Stimulated activated naive CD8-positive, alpha-beta T cell treated with anti-CD3 and anti-CD28 coated beads, Interleukin-15, Interleukin-2, amounts not matched to agents 100 ng/mL and 50 ng/mL, for 24 hours (primary cell): ENCODE results near the gene FAIM2.
A peak's percentile ranks its signal among the peaks of the same experiment; 100 is the strongest.

Experiments
- H3K27ac Mint-ChIP-seq: one replicate; pipeline ENCODE4 v1.8.0; 2021; ENCODE audit warnings: mild to moderate bottlenecking, mixed read lengths
- H3K27me3 Mint-ChIP-seq: one replicate; pipeline ENCODE4 v1.8.0; 2021; ENCODE audit warnings: mixed read lengths
- H3K36me3 Mint-ChIP-seq: one replicate; pipeline ENCODE4 v1.8.0; 2021; ENCODE audit warnings: low read depth, mixed read lengths
- H3K4me1 Mint-ChIP-seq: one replicate; pipeline ENCODE4 v1.8.0; 2021; ENCODE audit warnings: low read depth, mixed read lengths
- H3K4me3 Mint-ChIP-seq: one replicate; pipeline ENCODE4 v1.8.0; 2021; ENCODE audit warnings: mild to moderate bottlenecking, mixed read lengths
- H3K9me3 Mint-ChIP-seq: one replicate; pipeline ENCODE4 v1.8.0; 2021; ENCODE audit warnings: mixed read lengths

FAIM2 gene

DNA sequence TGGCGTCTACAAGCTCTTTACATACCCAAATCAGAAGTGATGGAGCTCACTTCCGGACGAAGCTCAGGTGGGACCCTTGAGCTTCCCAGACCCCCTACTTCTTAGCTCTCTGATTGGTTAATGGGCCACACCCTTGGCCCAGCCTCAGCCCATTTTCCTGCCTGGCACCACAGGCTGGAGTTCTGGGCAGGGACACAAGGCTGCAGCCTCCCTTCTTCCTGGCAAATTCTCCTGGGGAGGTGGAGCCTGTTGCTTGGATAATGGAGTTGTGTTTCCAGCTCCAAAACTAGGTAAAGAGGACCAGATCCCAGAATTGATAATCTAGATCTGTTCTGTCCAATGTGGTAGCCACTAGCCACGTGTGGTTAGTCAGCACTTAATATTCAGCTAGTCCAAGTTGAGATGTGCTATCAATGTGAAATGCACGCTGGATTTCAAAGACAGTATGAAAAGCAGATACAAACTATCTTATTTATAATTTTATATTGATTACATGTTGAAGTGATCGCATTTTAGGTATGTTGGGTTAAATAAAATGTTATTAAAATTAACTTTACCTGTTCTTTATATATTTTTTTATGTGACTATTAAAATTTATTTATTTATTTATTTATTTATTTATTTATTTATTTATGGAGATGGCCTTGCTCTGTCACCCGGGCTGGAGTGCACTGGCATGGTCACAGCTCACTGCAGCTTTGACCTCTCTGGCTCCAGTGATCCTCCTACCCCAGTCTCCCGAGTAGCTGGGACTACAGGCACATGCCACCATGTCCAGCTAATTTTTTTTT, 12.6 kb upstream of the FAIM2 start:
- Mint-ChIP-seq H3K27me3 (peaks cover 10% of the 10 kb centered on the region), H3K4me1 (no peaks in the 10 kb centered on the region), H3K4me3 (no peak overlapping the region), H3K36me3 (no peaks in the 10 kb centered on the region), H3K27ac (no peak overlapping the region), H3K9me3 (no peaks in the 10 kb centered on the region)

DNA sequence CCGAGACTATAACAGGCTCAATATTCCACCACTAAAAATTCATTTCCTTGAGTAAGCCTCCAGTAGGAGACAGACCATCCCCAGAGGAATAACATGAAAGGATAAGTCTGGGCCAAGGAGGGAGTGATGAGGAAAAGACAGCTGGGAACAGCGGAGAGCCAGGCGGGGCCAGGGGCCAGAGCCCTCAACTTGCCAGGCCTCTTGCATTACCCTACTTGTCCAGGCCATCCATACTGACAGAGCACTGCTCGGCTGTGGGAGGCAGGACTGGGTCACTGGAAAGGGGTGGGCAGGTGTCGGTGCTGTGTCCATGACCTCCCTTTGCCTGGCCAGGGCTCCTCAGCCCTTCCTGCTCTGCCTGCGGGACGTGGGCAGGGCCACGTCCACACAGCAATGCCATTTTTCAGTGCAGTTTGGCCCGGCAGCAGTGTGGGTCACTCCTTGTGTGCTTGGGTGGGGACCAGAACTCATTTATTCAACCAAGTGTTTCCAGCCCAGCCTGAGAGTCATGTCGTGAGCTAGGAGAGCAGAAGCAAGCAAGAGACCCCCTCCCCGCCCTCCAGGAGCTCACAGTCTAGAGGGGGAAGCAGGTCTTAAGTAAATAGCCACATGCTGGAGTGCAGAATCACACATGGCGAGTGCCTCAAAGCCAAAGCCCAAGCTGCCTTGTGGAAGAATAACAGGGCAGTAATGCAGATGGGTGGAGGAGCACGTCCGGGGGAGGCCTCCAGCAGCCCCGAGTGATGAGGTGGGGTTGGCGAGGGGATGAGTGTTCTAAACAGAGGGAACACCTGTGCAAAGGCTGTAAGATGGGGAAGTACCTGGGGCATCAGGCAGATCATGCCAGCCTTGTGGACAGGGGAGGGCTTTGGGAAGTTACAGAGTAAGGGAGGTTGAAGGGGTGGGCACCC, 8.9 kb upstream of the FAIM2 start:
- Mint-ChIP-seq H3K9me3 (no peaks in the 10 kb centered on the region), H3K27ac (no peak overlapping the region), H3K27me3 (peaks cover 10% of the 10 kb centered on the region), H3K4me3 (no peak overlapping the region), H3K4me1 (no peaks in the 10 kb centered on the region), H3K36me3 (no peaks in the 10 kb centered on the region)

DNA sequence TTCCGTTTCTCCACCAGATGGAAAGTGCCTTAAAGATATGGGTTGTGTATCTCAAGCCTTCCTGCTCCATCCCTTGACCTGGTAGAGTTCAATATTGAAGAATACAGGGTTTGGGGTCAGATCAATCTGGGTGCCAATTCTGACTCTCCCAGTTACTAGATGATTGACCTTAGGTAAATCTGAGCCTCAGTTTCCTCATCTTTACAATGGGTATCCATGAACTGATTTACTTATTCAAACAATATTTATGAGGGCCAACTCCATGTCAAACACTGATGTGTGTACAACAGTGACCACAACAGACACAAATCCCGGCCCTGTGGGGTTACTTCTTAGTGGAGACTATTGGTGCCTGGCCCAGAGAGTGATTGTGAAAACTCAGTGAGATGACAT, 7.5 kb upstream of the FAIM2 start:
- Mint-ChIP-seq H3K27ac (no peak overlapping the region), H3K36me3 (no peaks in the 10 kb centered on the region), H3K9me3 (no peaks in the 10 kb centered on the region), H3K4me1 (no peaks in the 10 kb centered on the region), H3K4me3 (no peak overlapping the region), H3K27me3 (peaks cover 5% of the 10 kb centered on the region)

DNA sequence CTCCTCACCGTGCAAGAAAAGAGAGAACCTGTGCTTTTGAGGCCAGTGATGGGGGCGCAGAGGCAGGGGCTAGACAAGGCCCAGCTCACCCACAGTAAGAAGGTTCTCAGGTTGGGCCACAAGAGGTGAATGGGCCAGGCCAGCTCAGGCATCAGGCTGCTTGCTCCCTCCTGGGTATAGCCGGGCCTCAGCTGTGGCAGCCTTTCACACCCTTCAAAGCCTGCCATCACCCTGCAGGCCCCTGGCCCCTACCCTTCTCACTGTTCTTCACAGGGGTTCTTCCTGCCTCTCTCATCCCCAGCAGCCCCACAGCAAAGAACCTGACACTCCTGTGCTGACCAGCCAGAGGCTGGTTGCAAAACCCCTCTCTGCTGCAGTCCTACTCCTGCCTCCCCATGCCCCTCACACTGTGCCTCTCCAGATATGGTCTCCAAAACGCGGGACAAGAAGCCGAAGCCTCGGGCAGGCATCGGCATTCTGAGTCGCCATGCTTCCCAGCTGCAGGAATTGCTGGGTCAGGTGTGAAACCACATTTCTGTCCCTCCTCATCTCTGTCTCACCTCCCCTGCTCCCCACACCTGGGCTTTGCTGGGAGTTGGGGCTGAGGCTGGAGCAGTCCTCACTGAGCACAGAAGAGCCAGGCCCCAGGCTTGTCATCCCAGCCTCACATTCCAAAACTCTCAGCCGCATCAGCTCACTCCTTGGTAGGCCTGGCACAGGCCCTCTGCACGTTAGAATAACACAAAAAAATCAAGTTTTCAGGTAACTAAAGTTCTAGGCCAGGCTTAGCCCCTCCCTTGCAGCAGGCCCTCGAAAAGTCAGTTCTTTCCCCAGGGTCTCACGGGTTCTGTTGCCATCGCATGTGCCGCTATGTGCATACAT, 6.9 kb upstream of the FAIM2 start:
- Mint-ChIP-seq H3K4me1 (no peaks in the 10 kb centered on the region), H3K4me3 (no peak overlapping the region), H3K9me3 (no peaks in the 10 kb centered on the region), H3K27ac (no peak overlapping the region), H3K36me3 (no peaks in the 10 kb centered on the region), H3K27me3 (peaks cover 7% of the 10 kb centered on the region)

DNA sequence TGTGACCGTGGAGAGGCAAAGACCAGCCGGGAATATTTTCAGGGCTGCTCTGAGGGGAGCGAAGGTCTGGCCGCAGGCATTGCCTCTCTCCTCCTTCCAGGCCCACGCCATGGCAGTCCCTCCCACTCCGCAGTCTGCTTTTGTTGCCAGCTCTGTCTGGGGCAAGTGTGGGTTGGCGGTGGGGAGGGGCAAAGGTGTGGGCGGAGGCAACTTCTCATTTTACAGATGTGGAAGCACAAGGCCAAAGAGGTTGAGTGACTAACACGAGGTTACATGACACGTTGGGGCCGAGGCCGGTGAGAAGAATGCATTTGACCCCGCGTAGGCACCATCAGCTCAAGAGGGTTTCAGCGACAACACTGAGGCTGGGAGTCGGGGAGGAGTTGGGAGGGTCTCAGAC, 6.1 kb upstream of the FAIM2 start:
- Mint-ChIP-seq H3K4me1 (no peaks in the 10 kb centered on the region), H3K27me3 (peaks cover 10% of the 10 kb centered on the region), H3K36me3 (no peaks in the 10 kb centered on the region), H3K4me3 (no peak overlapping the region), H3K9me3 (no peaks in the 10 kb centered on the region), H3K27ac (no peak overlapping the region)

DNA sequence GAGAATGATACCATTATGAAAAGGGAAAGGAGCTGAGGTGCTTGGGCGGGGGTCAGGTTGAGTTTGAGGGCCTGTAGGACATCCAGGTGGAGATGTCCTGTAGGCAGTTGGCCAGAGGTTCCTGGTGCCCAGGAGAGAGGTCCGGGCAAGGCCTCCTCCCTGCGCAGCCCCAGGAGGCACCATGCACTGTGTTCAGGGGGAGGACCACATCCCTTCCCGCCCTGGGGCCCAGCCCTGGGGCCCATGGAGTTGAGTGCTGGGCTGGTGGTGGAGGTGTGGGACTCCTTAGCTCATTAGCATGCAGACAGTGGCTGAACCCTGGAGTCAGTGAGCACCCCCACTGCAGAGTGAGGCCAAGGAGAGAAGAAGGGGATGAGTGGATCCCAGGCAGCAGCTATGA, 5.7 kb upstream of the FAIM2 start:
- Mint-ChIP-seq H3K9me3 (no peaks in the 10 kb centered on the region), H3K27ac (no peak overlapping the region), H3K4me3 (no peak overlapping the region), H3K4me1 (peaks cover 4% of the 10 kb centered on the region), H3K27me3 (peaks cover 14% of the 10 kb centered on the region), H3K36me3 (no peaks in the 10 kb centered on the region)

DNA sequence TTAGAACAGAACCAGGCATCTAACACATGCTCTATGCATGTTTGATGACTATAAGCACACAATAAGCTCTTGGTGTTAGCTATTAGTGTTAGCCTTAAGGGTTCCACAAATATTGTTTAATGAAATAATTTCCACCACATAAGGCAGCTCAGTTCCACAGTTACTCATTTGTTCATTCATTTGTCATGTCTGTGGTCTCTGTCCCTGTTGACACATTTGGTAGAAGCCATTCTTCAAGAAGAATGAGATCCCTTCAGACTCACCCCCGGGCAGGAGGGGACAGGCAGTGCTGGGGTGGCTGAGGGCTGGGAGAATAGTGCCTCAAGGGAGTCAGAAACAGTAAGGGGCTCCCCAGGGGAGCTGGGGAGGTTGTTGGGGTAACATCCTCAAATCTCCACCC, 3.7 kb upstream of the FAIM2 start:
- H3K9me3 Mint-ChIP-seq: no peaks in the 10 kb centered on the region
- H3K4me3 Mint-ChIP-seq: no peak overlapping the region
- H3K27me3 Mint-ChIP-seq: peaks cover 12% of the 10 kb centered on the region
- no peaks in the 10 kb centered on the region for H3K36me3 Mint-ChIP-seq
- peaks cover 10% of the 10 kb centered on the region for H3K4me1 Mint-ChIP-seq
- H3K27ac Mint-ChIP-seq: no peak overlapping the region

DNA sequence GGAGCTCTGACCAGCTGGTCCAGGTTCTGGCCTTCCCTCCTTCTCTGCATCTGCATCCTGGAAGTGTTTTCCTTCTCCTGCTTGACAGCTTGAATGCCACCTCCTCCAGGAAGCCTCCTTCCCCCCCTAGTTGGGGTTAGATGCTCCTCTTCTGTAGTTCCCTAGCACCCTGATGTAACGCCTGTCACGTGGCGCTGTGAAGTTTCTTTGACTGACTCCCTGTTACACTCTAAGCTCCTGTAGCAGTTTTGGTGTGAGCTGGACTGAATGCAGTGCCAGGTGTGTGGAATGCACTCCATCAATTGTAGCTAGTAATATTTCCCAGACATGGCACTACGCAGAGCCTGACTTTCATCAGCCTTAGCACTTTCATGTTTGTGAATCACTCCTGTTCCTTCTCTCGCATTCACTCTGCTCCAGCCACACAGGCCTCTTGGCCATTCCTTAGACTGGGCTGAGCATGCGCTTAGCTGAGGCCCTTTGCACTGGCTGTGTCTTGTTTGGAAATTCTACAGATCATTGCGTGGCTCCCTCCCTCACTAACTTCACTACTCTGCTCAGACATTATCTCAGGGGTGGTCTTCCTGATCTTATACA, 2.1 kb upstream of the FAIM2 start:
- Mint-ChIP-seq H3K36me3 (no peaks in the 10 kb centered on the region), H3K4me3 (no peak overlapping the region), H3K4me1 (peaks cover 10% of the 10 kb centered on the region), H3K27me3 (peaks cover 12% of the 10 kb centered on the region), H3K9me3 (no peaks in the 10 kb centered on the region), H3K27ac (no peak overlapping the region)

DNA sequence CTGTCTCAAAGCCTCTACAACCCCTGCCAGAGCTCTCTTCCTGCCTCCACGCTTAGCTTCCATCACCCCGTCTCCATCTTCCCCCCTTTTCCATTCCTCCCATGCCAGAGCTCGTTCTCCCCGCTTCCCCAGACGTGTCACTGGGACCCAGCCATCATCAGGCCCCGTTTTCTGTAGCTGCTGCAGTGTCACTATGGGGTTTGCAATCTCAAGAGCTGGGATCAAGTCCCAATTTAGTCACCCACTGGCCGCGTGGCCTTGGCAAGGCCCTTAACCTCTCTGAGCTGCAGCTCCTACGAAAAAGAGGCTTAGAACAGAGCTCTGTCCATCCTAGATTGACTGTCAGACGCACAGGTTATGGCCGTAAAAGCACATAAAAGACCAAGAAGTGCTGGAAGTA, 901 bp upstream of the FAIM2 start:
- no peaks in the 10 kb centered on the region for H3K36me3 Mint-ChIP-seq
- no peaks in the 10 kb centered on the region for H3K9me3 Mint-ChIP-seq
- H3K4me1 Mint-ChIP-seq: peaks cover 10% of the 10 kb centered on the region
- H3K27me3 Mint-ChIP-seq: peaks cover 12% of the 10 kb centered on the region
- H3K4me3 Mint-ChIP-seq: peak overlapping the region; percentile 63
- H3K27ac Mint-ChIP-seq: no peak overlapping the region

DNA sequence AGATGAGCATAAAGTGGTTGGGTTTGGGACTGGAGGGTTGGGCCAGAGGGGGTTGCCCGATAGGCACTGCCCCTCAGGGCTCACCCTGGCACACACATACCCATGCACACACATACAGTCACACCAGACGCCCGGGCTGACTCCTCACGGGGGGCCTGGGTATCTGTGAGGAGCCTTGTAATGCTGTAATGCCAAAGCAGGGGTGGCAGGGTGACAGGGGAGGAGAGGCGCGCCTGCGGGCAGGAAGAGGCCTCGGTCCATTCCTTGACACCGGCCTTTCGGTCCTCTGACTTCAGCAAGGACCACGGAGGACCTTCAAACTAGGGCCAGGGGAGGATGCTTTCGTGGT, 375 bp downstream of the FAIM2 start:
- H3K27me3 Mint-ChIP-seq: peaks cover 12% of the 10 kb centered on the region
- peak overlapping the region; percentile 30 for H3K4me3 Mint-ChIP-seq
- no peaks in the 10 kb centered on the region for H3K36me3 Mint-ChIP-seq
- no peak overlapping the region for H3K27ac Mint-ChIP-seq
- H3K9me3 Mint-ChIP-seq: no peaks in the 10 kb centered on the region
- peaks cover 10% of the 10 kb centered on the region for H3K4me1 Mint-ChIP-seq

DNA sequence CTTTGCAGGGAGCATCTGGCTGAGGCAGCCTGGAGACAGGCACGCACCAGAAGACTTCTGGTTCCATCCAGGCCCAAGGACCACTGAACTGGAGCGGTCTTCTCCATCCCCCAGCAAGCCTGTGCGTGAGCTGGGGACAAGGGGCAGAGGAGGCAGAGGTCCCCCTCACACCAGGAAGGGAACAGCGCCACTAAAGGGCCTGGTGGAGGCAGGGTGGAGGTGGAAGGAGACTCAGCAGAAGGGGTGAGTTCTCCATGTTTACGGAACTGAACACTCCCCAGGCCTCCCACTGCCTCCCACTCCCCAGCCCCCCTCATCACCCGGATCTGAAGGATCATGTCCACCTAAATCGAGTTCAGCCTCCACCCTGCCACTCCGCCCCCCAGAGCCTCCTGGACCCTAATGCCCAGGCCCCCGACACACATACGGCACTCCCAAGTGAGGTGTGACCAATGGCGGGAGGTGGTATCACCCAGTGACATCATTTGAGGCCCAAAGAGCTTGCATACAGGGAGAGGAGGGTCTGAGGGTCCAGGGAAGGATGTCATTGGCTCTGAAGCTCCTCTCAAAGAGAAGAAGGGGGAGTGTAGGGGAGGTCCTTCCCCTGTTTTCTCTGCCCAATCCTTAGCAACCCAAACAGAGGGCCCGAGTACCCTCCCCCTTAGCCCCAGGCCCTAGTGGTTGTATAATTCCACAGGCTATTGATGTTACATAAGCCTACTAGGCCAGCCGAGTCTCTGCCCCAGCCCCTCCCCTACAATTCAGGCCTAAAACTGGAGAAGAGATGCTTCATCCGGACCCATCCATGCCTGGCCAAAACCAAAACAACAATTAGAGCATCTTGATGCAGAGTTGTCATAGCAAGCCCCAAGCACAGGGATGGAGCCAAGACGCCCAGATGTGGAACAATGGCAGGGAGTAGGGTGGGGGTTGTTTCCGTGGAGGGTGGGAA, 1.0 kb downstream of the FAIM2 start:
- Mint-ChIP-seq H3K4me3 (no peak overlapping the region), H3K9me3 (no peaks in the 10 kb centered on the region), H3K27ac (no peak overlapping the region), H3K27me3 (peaks cover 12% of the 10 kb centered on the region), H3K36me3 (no peaks in the 10 kb centered on the region), H3K4me1 (peaks cover 10% of the 10 kb centered on the region)

DNA sequence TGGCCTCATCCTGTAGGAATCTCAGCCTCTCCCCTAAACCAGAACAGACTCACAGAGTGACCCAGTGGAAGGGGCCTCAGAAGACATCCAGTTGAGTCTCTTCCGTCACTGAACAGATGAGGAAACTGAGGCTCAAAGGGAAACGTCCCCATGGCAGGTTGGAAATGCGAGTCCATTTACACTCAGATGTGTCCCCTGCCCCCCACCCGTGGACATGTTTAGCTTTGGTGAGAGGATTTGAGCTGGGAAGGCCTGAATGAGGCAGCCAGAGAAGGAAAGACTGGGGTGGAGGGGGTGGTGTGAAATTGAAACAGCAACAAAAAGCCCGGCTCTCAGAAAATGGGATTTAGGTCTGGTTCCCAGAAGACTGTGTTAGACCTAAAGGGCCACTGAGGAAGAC, 1.7 kb downstream of the FAIM2 start:
- H3K4me1 Mint-ChIP-seq: peaks cover 10% of the 10 kb centered on the region
- H3K27me3 Mint-ChIP-seq: peaks cover 12% of the 10 kb centered on the region
- H3K4me3 Mint-ChIP-seq: no peak overlapping the region
- no peak overlapping the region for H3K27ac Mint-ChIP-seq
- no peaks in the 10 kb centered on the region for H3K36me3 Mint-ChIP-seq
- H3K9me3 Mint-ChIP-seq: no peaks in the 10 kb centered on the region

DNA sequence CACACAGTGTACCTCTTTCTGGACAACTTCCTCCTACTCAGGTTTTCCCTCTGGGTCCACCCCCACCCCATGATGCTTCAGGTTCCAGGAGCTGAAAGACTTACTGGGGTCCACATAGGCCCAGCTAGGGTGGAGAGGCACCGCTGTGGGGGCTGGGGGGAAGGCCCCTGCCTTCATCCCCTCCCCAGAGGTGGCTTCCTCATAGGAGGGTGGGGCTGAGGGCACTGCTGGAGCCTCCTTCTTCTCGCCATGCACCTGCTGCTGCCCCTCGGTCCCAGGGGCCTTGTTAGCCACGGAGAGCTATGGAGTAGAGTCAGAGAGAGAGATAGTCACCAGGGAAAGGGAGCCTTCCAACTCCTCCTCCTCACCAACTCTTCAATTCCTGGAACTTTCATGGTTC, 2.7 kb downstream of the FAIM2 start:
- H3K27ac Mint-ChIP-seq: no peak overlapping the region
- H3K9me3 Mint-ChIP-seq: no peaks in the 10 kb centered on the region
- no peaks in the 10 kb centered on the region for H3K36me3 Mint-ChIP-seq
- peaks cover 12% of the 10 kb centered on the region for H3K27me3 Mint-ChIP-seq
- H3K4me1 Mint-ChIP-seq: peaks cover 10% of the 10 kb centered on the region
- H3K4me3 Mint-ChIP-seq: no peak overlapping the region

DNA sequence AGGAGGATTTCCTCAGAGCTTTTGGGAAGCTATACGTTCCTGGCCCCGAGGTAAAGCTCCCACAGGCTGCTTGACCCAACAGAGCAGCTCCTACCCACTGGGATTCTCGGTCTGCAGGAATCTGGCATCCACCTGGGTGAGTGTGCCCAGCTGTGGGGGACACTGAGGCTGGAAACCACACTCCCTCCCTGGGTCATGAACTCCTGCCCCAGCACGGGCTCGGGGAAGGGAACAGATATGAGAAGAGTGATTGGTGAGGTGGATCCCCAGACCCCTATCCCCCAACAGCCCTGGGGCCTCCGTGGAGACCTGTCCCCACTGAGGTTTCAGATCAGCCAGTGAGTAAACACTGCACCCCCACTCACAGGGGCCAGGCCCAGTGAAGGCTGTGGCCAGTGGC, 3.3 kb downstream of the FAIM2 start:
- Mint-ChIP-seq H3K4me3 (no peak overlapping the region), H3K9me3 (no peaks in the 10 kb centered on the region), H3K36me3 (no peaks in the 10 kb centered on the region), H3K27ac (no peak overlapping the region), H3K27me3 (peaks cover 7% of the 10 kb centered on the region), H3K4me1 (peaks cover 10% of the 10 kb centered on the region)
